Endothelial cell of hepatic sinusoid (primary cell): ENCODE results near the gene VHLL.
"Not testable (repeated sequence)": the region's sequence is repeated elsewhere in the genome, so short reads cannot be mapped to it uniquely, and the experiment has no call there.

Source experiments
- in situ Hi-C: cut with HindIII; loops from 2 replicates; pipeline ENCODE4 v1.10.0; 2017; ENCODE audit warnings: low sequenced_read_pairs

VHLL gene

DNA sequence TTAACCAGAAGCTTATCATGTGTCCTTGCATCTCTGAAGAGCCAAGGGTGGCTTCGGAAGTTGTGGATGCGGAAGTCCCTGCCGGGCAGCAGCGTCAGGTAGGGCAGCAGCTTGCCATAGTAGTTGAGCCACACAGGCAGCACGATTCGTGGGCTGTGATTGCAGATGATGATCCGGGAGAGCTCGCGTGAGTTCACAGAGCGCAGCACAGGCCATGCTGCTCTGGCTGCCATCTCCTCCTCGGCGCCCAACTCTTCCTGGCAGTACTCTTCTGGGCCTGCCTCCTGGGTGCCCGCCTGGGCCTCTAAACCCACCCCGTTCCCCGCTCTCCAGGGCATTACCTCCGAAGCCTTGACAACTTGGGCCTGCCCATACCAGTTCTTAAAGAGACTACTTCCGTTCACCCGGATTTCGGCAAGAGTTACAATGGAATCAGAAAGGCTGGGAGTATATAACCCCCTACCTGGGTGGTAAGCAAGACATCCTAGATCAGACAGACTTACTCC is at the start of gene VHLL:
Gene VHLL (minus strand): TSS at position 456 of the 506 bp plus-strand sequence. CDS start 118 bp downstream, at position 338.
- in situ Hi-C loops: no loop called here

DNA sequence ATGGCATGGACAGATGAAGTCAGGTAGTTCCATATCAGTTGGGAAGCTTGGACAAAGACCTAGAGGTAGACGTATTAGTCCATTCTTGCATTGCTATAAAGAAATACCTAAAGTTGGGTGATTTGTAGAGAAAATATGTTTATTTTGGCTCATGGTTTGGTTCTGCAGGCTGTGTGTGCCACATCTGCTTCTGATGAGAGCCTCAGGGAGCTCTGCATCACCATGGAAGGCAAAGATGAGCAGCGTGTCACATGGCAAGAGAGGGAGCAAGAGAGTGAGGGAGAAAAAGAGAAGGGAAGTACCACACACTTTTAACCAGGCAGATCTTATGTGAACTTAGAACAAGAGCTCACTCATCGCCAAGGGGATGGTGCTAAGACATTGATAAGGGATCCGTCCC is 48.2 kb upstream of the VHLL start:
- in situ Hi-C loops: no loop called here

DNA sequence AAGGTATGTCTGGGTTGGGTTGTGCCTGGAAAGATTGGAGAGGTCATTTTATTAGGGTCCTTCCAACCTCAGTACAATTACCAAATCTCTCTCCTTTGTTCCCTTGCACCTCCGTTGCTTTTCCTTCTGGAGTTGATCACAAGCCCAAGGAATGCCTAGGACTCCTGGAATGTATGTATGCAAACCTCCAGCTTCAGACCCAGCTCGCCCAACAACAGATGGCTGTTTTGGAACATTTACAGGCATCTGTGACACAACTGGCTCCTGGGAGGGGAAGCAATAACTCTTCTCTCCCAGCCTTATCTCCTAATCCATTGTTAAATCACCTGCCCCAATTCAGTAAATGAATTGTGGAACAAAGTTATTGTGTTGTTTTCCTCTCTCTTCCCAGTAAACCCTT is 47.5 kb upstream of the VHLL start:
- in situ Hi-C loops: no loop called here

DNA sequence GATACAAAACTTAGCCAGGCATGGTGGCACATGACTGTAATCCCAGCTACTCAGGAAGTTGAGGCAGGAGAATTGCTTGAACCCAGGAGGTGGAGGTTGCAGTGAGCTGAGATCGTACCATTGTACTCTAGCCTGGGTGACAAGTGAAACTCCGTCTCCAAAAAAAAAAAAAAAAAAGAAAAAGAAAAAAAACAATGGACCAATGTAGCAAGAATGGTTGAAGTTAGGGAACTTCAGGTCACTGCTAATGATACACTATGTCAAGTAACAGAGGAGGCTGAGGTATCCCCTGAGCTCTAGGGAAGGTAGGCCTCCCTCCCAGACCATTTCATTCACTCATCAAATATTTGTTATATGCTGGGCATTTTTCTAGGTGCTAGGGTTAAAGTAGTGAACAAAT is 46.9 kb upstream of the VHLL start:
- in situ Hi-C loops: not testable (repeated sequence)

DNA sequence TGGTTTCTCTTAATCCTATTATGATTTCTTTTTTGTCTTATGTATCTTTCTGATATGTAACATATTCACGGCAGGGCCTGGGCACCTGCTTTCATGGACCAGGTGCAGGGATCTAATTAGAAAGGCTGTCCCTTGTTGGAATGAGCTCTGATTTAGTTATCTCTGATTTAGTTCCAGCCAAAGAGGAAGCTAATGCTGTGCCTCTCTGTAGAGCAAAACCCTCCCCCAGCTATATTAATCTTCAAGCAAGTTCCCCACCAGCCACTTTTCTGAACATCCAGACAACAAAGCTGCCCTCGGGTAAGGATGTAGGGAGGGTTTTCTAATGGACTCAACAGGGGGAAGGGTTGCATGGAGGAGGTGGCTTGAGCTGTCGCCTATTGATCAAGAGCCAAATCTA is 45.3 kb upstream of the VHLL start:
- in situ Hi-C loops: no loop called here

DNA sequence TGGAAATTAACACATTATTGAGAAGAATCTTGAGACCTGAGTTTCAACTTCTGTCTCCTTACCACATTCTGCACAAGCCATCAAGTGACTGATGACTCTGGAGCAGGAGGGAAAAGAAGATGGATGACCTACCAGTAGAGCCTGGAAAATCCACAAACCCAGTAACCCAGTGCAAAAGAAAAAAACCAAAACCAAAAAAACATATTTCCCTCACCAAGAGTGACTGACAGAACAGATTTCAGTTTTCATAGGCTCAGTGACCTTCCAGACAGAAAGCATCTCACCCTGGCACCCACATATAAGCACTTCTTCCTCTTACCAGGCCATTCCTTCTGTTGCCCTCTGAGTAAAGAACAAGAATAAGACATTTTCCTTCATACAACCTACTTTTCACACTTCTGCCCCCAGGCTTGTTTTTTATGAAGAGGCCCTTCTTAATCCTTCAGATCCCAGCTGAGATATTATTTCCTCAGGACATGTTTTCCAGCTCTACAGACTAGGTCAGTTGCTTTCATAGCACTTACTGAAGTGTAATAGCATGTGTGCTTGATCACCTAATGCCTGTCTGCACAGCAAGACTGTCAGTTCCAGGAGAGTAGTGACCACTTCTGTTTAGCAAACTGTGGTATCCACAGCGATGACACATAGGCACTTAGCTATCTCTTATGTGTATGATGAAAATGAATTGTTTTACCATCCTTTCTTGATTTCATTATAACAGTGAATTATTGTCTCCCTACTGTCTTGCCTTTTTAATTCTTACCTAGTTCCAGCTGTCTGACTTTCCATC is 43.3 kb upstream of the VHLL start:
- in situ Hi-C loops: no loop called here

DNA sequence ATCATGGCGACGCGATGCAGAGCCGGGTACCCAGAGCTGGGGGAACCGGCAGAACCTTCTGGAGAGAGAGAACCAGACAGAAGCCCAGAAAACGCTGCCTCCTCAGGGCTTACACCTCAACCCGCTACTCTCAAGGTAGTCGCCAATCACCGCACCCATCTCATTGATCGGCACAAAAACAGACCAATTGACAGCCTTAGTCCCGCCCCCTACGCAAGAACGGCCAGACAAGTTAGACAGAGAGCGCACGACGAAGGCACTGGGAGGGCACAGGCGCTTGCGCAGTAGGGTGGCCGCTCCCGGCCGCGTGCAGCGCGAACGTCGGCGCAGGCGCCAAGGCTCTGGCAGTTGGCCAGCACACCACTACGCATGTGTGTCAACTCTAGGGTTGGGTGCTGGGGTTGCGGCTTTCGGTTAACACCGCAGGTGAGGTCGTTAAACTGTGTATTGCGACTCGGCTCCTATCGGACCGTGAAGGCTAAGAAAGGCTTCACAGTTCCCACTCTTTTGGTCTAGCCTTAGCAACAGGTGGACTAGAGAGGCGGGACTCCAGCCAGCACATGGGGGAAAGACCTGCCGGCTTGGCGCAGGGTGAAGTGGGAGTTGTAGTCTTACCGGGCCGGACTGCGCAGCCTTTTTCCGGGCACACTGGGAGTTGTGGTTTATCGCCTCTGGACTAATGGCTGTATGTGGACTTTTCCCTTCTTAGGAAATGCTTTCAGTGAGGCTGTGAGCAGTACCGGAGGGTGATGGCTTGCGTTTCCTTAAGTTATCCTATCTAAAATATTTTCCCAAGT is 39.3 kb upstream of the VHLL start, which contains the start of the genes CCT3 and TSACC:
Gene CCT3 (minus strand): TSS at position 113 of the 797 bp plus-strand sequence. CDS start 108 bp downstream, at position 5.
Gene TSACC (plus strand): TSS at position 347 of the 797 bp plus-strand sequence. CDS start 1,232 bp downstream, outside the sequence.
- in situ Hi-C loops: no loop called here

DNA sequence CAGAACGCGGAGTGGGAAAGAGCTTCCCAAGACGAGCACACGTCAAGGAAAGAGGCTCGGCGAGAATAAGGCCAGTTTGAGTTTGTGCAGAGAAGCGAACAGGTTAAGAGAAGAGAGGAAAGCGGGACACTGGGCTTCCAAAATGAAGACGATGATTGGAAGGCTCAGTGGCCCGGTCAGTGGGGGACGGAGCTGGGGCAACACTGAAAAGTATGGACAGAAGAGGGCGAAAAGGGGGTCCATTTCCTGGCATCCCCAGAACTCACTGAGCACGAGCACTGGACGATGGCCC is 38.7 kb upstream of the VHLL start:
- in situ Hi-C loops: no loop called here

DNA sequence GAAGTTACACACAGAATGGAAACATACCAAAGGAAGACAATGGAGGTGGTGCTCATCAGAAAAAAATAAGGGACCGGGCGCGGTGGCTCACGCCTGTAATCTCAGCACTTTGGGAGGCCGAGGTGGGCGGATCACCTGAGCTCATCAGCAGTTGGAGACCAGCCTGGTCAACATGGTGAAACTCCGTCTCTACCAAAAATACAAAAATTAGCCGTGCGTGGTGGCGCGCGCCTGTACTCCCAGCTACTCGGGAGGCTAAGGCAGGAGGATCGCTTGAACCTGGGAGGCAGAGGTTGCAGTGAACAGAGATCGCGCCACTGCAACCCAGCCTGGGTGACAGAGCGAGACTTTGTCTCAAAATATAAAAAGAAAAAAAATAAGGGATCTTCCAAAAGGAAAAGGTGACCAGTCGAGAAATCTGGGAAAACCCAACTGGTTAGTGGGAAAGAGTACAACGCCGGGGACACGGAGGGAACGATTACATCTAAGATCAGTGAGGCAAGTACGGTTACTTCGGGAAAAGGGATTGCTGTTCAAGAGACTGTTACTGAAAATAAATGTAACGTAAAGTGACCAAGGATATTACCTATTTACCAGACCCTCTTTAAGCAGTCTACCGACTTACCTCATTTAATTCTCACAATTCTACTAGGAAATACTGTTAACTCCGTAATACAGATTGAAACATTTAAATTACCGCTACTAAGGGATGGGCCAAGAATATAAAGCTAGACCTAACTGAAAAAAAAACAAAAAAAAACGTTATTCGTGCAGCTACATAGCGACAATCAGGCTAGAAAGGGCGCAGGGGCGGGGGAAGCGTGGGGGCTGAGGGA is 38.2 kb upstream of the VHLL start:
- in situ Hi-C loops: no loop called here

DNA sequence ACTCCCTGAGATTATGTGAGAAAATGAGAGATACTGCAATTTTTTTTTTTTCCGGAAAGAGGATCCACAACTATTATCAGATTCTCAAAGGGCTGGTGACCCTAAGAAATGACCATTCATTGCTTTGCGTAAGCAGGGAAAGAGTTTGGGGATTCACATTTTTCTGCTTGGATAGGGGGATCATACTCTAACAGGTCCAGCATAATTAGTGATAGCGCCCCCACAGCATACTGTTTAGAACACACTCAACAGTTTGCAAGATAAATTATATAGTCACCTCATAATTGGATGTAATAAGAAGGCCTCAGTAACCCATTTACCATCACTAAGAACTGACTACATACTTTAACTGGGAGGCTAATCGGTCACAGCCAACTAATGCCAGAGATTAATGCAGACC is 37.1 kb upstream of the VHLL start:
- in situ Hi-C loops: no loop called here

DNA sequence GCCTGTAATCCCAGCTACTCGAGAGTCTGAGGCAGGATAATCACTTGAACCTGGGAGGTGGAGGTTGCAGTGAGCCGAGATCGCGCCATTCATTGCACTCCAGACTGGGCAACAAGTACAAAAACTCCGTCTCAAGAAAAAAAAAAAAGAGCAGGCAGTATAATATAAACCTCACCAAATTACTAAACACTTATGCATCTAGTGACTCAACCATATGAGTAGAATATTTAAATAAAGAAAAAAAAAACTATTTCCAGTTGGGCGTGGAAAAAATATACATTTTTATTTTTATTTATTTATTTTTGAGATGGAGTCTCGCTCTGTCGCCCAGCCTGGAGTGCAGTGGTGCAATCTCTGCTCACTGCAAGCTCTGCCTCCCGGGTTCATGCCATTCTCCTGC is 24.1 kb upstream of the VHLL start:
- in situ Hi-C loops: not testable (repeated sequence)

DNA sequence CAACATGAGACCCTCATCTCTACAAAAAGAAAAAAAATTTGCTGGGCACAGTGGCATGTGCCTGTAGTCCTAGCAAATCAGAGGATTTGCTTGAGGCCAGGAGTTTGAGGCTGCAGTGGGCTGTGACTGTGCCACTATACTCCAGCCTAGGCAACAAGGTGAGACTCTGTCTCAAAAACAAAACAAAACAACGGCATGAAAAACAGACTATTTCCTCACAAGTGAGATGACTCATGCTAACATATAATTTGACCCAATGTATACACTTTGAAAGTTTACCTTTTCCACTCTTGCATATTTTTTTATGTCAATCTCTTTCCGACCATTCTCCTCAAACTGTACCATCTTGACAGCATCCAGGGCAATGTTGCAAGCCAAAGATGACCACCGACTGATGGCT is 21.5 kb upstream of the VHLL start:
- in situ Hi-C loops: no loop called here

DNA sequence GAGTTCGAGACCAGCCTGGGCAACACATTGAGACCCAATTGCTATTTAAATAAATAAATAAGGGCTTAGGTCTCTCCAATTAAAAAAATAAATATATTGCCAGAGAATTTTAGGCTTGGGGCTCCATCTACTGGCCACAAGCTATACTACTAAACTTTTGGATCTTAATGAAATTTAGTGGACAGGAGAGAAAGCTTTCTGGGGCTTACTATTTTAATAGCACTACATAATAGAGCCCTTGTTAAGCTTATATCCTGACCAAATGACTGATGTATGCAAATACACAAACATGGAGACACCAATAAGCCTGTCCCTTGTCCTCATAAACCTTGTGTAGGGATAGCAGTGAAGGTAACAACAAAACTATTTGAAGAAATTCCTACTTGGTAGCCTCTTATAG is 20.6 kb upstream of the VHLL start:
- in situ Hi-C loops: no loop called here

DNA sequence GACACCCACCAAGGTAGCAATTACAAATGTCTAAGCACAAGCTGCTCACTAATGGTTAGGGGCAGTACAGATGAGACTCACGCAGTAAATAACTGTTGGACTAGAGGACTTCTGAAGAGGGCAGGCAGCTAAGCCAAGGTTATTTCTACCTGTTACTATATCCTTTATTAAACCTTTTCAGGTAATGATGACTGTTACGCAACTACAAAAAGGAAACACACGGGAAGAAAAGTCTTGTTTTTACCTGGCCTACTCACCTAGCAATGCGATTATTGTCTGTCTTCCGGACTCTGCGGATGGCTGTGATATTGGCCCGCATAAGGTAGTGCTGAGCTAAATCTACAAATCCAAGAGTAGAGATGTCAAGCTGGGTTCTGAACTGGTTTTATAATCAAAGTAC is 17.8 kb upstream of the VHLL start:
- in situ Hi-C loops: no loop called here

DNA sequence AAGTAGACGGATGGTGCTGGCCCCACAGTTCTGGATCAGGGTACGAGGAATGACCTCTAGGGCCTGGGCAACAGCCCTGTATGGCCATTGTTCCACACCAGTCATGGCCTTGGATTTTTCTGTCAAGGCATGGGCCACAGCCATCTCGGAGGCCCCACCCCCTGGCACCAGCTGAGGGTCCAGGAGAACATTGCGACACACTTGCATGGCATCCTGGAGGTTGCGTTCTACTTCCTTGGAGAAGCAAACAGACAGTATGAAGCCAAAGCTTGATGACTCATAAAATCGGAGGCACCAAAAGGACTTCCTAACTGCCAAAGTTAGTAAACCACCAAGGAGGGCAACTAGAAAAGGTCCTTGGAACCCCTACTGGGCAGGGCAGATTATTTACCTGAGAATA is 11.9 kb upstream of the VHLL start:
- in situ Hi-C loops: loop anchor here (5.0 kb wide), 1 partner anchor 174 kb away; no protein-coding TSS in a partner anchor

DNA sequence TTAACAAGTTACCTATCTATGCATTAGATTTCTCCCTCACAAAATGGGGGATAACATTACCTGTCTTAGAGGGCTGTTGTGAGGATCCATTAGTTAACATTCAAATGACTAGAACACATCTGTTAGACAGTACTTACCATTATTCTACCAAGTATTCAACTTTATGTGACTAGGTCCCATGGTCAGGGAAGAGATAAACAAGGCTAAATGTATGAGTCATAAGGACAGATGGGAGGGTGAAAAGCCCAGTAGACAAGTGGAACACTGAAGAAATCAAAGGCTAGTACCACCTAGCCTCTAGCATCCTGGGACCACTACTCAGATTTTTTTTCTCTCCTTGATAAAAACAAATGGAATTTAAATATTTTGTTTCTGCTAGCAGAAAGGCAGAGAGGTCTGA is 9.0 kb upstream of the VHLL start:
- in situ Hi-C loops: no loop called here

DNA sequence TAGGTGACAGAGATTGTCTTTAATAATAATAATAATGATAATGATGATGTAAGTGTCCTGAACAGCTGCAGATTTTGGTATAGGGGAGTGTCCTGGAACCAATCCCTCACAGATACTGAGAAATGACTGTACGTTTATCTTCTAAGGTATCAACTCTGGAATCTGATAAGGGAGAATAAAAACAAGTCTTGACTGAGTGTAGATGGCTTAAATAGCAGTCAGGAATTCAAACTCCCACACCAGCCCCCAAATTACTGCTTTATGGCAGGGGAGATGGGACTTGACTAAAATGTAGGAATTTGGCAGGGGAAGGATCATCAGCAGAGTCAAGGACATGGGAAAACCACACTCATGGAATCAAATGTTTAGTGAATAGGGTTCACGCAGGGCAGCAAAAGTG is 6.1 kb upstream of the VHLL start:
- in situ Hi-C loops: no loop called here

DNA sequence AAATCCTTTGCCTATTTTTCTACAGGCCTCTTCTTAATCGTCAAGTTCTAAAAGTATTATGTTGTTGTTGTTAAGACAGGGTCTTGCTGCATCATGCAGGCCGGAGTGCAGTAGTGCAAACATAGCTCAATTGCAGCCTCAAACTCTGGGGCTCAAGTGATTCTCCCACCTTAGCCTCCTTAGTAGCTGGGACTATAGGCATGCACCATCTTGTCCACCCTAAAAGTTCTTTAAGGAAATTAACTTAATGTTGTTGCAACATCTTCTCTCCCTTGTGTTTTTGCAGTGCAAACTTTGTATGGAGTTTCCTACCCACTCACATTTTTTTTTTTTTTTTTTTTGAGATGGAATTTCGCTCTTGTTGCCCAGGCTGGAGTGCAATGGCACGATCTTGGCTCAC is 4.1 kb upstream of the VHLL start:
- in situ Hi-C loops: no loop called here

DNA sequence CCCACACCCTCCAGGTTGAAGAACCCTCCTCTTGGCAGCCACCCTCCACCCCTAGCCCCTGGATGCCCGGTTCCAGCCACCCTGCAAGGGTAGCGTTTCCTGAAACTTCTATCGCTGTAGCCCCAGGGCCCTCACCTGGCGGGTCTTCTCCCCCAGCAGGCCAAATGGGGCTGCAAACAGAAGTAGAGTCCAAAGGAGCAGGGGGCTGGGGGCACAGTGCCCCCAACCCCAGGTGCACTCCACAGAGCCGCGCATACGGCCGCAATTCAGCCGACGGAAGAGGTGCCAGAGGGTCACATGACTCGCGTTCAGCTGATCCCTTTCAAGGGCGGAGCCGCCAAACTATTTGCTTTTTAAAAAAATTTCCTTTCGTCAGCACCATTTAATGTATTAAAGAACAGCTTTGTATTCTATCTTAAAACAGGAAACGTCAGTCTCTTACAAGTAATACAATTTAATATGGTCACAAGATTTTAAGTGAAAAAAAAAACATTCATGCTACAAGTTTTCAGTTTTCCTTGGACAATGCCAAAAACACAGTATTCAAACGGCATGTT is 3.6 kb downstream of the VHLL start, which contains the start of gene GLMP:
Gene GLMP (minus strand): TSS at position 289 of the 557 bp plus-strand sequence. CDS start 34 bp downstream, at position 255.
- in situ Hi-C loops: no loop called here

DNA sequence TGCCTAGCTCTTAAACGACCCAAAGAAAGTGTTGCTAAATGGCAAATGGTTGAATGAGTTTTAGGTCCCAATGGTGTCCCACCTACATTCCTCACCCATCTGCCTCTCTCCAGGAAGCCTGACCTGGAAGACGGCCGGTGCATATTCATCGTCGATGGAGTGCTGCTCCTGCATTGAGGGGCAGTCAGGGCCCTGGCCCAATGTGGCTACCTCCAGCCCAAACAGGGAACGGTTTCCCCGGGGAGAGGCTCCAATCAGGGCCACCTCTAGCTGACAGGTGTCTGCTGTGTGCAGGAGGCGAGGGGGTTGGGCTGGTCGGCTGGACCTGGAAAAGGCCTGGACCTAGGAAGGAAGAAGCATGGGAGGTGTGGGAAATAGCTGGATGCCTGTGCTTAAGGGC is 5.2 kb downstream of the VHLL start:
- in situ Hi-C loops: no loop called here

DNA sequence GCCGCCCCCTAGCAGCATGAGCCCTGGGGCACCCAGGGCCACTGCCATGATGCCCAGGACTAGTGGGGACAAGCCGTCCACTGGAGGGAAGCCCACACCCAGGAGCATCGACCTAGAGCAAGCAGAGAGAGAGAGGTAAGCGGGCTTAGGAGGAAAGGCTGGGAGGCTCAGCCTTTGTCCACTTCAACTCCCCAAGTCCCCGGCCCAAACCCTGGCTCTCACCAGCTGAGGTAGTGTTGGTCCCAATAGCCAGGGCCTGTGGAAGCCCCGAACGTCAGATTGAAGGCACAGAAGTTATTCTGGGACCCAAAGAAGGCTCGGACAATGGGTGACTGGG is 6.0 kb downstream of the VHLL start:
- in situ Hi-C loops: no loop called here
